RWPE2 (cell line): ENCODE results near the gene SLC9C1.

Experiments
- ATAC-seq: fragments of 200-7000 bp; cut with Tn5 transposase; 3 replicates; pipeline ENCODE4 v1.9.1; 2021; ENCODE audit warnings: low read depth
- DNase-seq: peaks from one replicate; pipeline ENCODE4 v3.0.0-alpha.2; 2020; ENCODE audit warnings: low spot score
- H3K27ac ChIP-seq: fragments of 450-650 bp; 2 replicates; pipeline ENCODE4 v1.5.1; 2017; ENCODE audit warnings: mild to moderate bottlenecking; ENCODE audit not compliant: poor library complexity, severe bottlenecking
- H3K27me3 ChIP-seq: fragments of 250-450 bp; sonication (Bioruptor Pico); 2 replicates; pipeline ENCODE4 v1.5.1; 2021; ENCODE audit warnings: mild to moderate bottlenecking, moderate library complexity; ENCODE audit not compliant: insufficient read depth, poor library complexity, severe bottlenecking
- H3K36me3 ChIP-seq: fragments of 250-450 bp; sonication (Bioruptor Pico); 2 replicates; pipeline ENCODE4 v1.5.1; 2020; ENCODE audit warnings: low read depth, mild to moderate bottlenecking, moderate library complexity
- H3K4me1 ChIP-seq: fragments of 250-450 bp; sonication (Bioruptor Pico); 2 replicates; pipeline ENCODE4 v1.5.1; 2021; ENCODE audit warnings: mild to moderate bottlenecking, moderate library complexity; ENCODE audit not compliant: insufficient read depth, poor library complexity, severe bottlenecking
- H3K4me3 ChIP-seq: fragments of 250-450 bp; sonication (Bioruptor Pico); 2 replicates; pipeline ENCODE4 v1.5.1; 2021; ENCODE audit warnings: mild to moderate bottlenecking, moderate library complexity; ENCODE audit not compliant: severe bottlenecking
- H3K9me3 ChIP-seq: fragments of 250-450 bp; sonication (Bioruptor Pico); 2 replicates; pipeline ENCODE4 v1.5.1; 2021; ENCODE audit warnings: mild to moderate bottlenecking, moderate library complexity; ENCODE audit not compliant: severe bottlenecking
- TF ChIP-seq, protein P1 (sequence below): fragments of 450-650 bp; IDR thresholded peaks from one replicate; pipeline ENCODE4 v1.5.1; 2017; ENCODE audit warnings: mild to moderate bottlenecking, moderate library complexity; ENCODE audit not compliant: poor library complexity, severe bottlenecking

SLC9C1 gene

DNA sequence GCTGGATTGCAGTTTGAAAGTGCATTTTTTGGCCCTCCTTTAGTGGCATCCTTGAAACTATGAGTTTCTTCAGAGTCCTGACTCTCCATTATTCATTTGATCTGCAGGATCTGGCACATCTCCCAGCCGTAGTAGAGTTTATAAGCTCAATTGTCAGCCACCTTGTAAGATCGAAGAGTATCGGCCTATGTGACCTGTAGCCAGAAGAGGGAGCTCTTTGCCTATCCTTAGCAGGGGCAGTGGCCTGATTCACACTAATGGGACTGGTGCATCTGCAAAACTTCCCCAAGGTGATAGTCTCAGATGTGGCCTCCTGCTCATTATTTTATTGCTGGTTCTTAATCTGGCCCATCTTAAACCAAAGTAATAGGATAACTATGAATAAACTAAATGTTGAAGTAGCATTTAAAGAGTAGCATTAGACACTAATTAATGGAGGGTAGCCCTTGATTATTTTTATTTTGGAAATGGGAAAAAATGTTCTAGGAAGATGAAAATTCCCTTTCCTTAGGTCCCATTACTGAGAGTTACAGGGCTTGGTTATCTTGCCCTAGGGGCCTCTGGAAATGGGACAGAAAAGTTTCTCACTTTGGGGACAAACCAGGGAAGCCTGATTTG is 182.1 kb downstream of the SLC9C1 start:
- H3K4me1 ChIP-seq, result no peaks in the 10 kb centered on the region
- TF ChIP-seq, protein P1, sequence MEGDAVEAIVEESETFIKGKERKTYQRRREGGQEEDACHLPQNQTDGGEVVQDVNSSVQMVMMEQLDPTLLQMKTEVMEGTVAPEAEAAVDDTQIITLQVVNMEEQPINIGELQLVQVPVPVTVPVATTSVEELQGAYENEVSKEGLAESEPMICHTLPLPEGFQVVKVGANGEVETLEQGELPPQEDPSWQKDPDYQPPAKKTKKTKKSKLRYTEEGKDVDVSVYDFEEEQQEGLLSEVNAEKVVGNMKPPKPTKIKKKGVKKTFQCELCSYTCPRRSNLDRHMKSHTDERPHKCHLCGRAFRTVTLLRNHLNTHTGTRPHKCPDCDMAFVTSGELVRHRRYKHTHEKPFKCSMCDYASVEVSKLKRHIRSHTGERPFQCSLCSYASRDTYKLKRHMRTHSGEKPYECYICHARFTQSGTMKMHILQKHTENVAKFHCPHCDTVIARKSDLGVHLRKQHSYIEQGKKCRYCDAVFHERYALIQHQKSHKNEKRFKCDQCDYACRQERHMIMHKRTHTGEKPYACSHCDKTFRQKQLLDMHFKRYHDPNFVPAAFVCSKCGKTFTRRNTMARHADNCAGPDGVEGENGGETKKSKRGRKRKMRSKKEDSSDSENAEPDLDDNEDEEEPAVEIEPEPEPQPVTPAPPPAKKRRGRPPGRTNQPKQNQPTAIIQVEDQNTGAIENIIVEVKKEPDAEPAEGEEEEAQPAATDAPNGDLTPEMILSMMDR, result peak; percentile 78
- H3K4me3 ChIP-seq, result no peak overlapping the region
- DNase-seq (no peak), ATAC-seq (peak; percentile 83)
- no peak overlapping the region for H3K27ac ChIP-seq
- no peaks in the 10 kb centered on the region for H3K9me3 ChIP-seq
- H3K27me3 ChIP-seq, result no peaks in the 10 kb centered on the region
- H3K36me3 ChIP-seq, result peaks cover 29% of the 10 kb centered on the region

- no peak overlapping the region for H3K4me3 ChIP-seq
- no peak for DNase-seq
- TF ChIP-seq, protein P1, result no peak
- no peaks in the 10 kb centered on the region for H3K4me1 ChIP-seq
- ATAC-seq, result peak; percentile 45; the same call in 1 of the 3 replicates
- peaks cover 28% of the 10 kb centered on the region for H3K36me3 ChIP-seq
- no peaks in the 10 kb centered on the region for H3K9me3 ChIP-seq
- no peaks in the 10 kb centered on the region for H3K27me3 ChIP-seq
- H3K27ac ChIP-seq, result no peak overlapping the region
These were observed 184.7 kb downstream of the SLC9C1 start for GRCh38 chr3:112109322-112109721.

GRCh38 chr3:112104774-112105173 is 189.2 kb downstream of the SLC9C1 start:
- TF ChIP-seq, protein P1, result no peak

GRCh38 chr3:112101916-112102315 is 192.1 kb downstream of the SLC9C1 start:
- DNase-seq, result no peak

More at GRCh38 chr3:112104774-112105173, 189.2 kb downstream of the SLC9C1 start:
- Histone ChIP-seq H3K27ac (no peak overlapping the region), H3K27me3 (no peaks in the 10 kb centered on the region), H3K4me3 (no peak overlapping the region), H3K9me3 (no peaks in the 10 kb centered on the region), H3K36me3 (peaks cover 28% of the 10 kb centered on the region), H3K4me1 (peaks cover 23% of the 10 kb centered on the region)
- DNase-seq, result no peak
- no peak for ATAC-seq

GRCh38 chr3:112097378-112097777 is 196.6 kb downstream of the SLC9C1 start:
- Histone ChIP-seq H3K27ac (peak overlapping the region; percentile 45), H3K36me3 (peaks cover 14% of the 10 kb centered on the region), H3K9me3 (no peaks in the 10 kb centered on the region), H3K4me1 (peaks cover 33% of the 10 kb centered on the region), H3K27me3 (no peaks in the 10 kb centered on the region), H3K4me3 (no peak overlapping the region)
- DNase-seq (peak; percentile 81), ATAC-seq (peak; percentile 88)
- TF ChIP-seq, protein P1, result no peak

More at GRCh38 chr3:112101916-112102315, 192.1 kb downstream of the SLC9C1 start:
- TF ChIP-seq, protein P1, result no peak
- Histone ChIP-seq H3K9me3 (no peaks in the 10 kb centered on the region), H3K36me3 (peaks cover 22% of the 10 kb centered on the region), H3K4me1 (peaks cover 33% of the 10 kb centered on the region), H3K27ac (peak overlapping the region; percentile 82), H3K4me3 (no peak overlapping the region), H3K27me3 (no peaks in the 10 kb centered on the region)
- ATAC-seq, result peak; percentile 94
